Mucosa of descending colon (tissue), 3 donors: ENCODE results near the gene FOXC2. TPM values are rescaled to one million over a fixed set of nuclear protein-coding genes. Genes with fewer than 3 reads are reported as not detected.

Experiments
- ATAC-seq: fragments of 200-7000 bp; cut with Tn5 transposase; one replicate; pipeline ENCODE4 v1.9.1; 2020; ENCODE audit warnings: mild to moderate bottlenecking, moderate library complexity
- DNase-seq, 3 donors: peaks; one replicate each; pipeline ENCODE4 v3.0.0-alpha.2; 2020
- H3K36me3 ChIP-seq: fragments of 200-600 bp; one replicate; pipeline ENCODE4 v1.8.0; 2021; ENCODE audit warnings: low read depth, mild to moderate bottlenecking
- H3K4me1 ChIP-seq: fragments of 200-600 bp; one replicate; pipeline ENCODE4 v1.8.0; 2021; ENCODE audit warnings: low read depth, mild to moderate bottlenecking
- H3K4me3 ChIP-seq: fragments of 200-600 bp; one replicate; pipeline ENCODE4 v1.8.0; 2021; ENCODE audit warnings: mild to moderate bottlenecking
- H3K9me3 ChIP-seq: fragments of 200-600 bp; one replicate; pipeline ENCODE4 v1.8.0; 2021; ENCODE audit warnings: mild to moderate bottlenecking
- intact Hi-C, 2 donors: fragments of 100-400 bp; cut with DNase I in 1 of 2; cut with micrococcal nuclease in 1 of 2; formaldehyde crosslinking; loops; one replicate each; pipeline versions ENCODE4 v1.11.0 to v1.11.1; 2022; cut with DNase I, micrococcal nuclease
- total RNA-seq, 3 donors: library from RNA; stranded (reverse); fragmentation: NEBNext Ultra II Directional in 2 of 3; extraction: Animal tissue kit (Norgen Biotek cat#: 25700) in 2 of 3; gene quantifications; one replicate each; pipeline versions ENCODE4 v1.2.1 to v1.2.4, GENCODE V29; 2021 to 2023
- TF ChIP-seq, protein P1 (sequence below): fragments of 200-600 bp; IDR thresholded peaks from one replicate; pipeline ENCODE4 v1.8.0; 2022; ENCODE audit warnings: antibody characterized with exemption, mild to moderate bottlenecking
- donor health status: DM: no; HTN: no; CAD: no; lungs with moderate emphysema.
- donor health status: DM: no; HTN: no; CAD: no.
- donor health status: DM: no; HTN: yes; CAD: no.

Gene FOXC2
- total RNA-seq, 3 donors from 2014 or later: 0.23 to 0.67 (median 0.51) TPM

DNA sequence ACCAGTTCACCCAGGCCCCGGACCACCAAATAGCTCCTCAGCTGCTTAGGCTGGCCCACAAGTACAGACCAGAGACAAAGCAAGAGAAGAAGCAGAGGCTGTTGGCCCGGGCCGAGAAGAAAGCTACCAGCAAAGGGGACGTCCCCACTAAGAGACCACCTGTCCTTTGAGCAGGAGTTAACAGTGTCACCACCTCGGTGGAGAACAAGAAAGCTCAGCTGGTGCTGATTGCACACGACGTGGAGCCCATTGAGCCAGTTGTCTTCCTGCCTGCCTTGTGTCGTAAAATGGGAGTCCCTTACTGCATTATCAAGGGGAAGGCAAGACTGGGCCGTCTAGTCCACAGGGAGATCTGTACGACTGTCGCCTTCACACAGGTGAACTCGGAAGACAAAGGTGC, 40.9 kb upstream of the FOXC2 start:
- DNase-seq: no peak
- Histone ChIP-seq H3K4me1 (no peaks in the 10 kb centered on the region), H3K9me3 (no peaks in the 10 kb centered on the region), H3K36me3 (no peaks in the 10 kb centered on the region), H3K4me3 (no peak overlapping the region)
- ATAC-seq: no peak
- TF ChIP-seq, protein P1, sequence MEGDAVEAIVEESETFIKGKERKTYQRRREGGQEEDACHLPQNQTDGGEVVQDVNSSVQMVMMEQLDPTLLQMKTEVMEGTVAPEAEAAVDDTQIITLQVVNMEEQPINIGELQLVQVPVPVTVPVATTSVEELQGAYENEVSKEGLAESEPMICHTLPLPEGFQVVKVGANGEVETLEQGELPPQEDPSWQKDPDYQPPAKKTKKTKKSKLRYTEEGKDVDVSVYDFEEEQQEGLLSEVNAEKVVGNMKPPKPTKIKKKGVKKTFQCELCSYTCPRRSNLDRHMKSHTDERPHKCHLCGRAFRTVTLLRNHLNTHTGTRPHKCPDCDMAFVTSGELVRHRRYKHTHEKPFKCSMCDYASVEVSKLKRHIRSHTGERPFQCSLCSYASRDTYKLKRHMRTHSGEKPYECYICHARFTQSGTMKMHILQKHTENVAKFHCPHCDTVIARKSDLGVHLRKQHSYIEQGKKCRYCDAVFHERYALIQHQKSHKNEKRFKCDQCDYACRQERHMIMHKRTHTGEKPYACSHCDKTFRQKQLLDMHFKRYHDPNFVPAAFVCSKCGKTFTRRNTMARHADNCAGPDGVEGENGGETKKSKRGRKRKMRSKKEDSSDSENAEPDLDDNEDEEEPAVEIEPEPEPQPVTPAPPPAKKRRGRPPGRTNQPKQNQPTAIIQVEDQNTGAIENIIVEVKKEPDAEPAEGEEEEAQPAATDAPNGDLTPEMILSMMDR: no peak
- intact Hi-C loops: no loop called here

DNA sequence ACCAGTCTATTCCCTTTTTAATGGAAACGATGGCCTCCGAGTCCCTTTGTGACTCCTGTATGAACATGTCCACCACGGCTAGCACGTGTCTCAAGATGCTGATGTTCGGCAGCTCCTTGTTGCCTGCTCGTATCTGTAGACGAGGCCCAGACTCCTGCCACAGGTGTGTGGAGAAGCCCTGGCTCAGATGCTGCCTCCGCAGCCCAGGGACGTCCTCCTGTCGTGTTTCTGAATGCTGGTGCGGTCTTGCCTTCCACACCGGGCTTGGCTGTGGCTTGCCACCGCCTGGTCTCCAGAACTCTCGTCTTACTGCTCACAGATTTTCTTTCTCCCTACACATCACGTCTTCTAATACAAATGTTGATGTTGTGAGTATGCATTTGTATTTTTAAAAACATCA, 39.3 kb upstream of the FOXC2 start:
- Histone ChIP-seq H3K4me1 (no peaks in the 10 kb centered on the region), H3K36me3 (no peaks in the 10 kb centered on the region), H3K4me3 (no peak overlapping the region), H3K9me3 (no peaks in the 10 kb centered on the region)
- intact Hi-C loops: no loop called here
- ATAC-seq (no peak), DNase-seq (no peak)
- TF ChIP-seq, protein P1: no peak

DNA sequence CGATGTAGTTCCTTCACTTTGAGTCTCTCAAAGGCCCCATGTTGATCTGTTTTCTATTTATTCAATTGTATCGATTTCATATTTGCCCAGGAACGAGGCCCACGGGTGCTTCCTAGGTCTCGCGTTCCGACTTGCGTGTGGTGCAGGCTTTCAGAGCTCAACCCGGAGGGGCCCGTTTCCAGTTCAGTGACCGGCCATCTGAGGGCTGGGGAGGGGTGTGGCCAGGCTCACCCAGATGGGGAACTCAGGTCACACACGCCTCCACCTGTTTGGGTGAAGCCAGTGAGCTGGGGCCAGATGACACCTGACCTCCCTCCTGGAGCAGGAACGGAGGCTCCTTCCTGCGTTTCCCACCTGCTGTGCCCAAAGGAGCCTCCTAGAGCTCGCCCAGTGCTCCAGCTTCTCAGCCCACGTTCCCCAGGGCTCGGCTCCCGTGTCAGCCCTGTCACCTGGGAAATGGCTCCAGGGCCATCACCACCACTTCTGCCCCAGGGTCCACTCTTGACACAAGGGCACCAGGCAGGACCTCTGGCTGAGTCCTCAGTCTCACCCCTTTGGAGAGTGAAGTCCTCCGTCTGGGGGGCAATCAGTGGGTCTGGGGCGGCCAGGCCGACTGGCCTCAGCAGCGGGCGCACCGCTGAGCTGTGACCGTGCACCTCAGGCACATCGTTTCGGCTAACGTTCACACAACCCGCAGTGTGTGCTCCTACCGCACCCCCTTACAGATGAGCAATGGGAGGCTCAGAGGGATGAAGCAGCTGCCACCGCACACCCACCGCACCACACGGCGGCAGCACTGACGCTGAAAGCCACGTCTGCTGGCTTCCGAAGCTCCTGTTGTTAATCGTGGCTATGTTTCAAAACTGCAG, 38.3 kb upstream of the FOXC2 start:
- no peak for ATAC-seq
- no peak for DNase-seq

DNA sequence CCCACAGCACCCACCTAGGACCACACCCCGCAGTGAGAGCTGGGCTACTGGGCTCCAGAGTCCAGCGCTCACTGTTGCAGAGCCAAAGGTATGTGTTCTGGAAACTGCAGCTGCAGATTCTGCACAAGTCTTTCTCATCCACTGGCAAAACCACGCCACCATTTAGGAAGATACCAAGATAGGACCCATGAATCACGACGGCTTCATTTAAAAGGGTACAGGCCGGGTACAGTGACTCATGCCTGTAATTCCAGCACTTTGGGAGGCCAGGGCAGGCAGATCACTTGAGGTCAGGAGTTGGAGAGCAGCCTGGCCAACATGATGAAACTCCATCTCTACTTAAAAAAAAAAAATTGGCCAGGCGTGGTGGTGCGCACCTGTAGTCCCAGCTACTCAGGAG, 37.5 kb upstream of the FOXC2 start:
- TF ChIP-seq, protein P1: no peak
- no peak for DNase-seq

More for the DNA sequence above, 38.3 kb upstream of the FOXC2 start:
- intact Hi-C loops: no loop called here
- TF ChIP-seq, protein P1: no peak
- Histone ChIP-seq H3K9me3 (no peaks in the 10 kb centered on the region), H3K4me1 (no peaks in the 10 kb centered on the region), H3K4me3 (no peak overlapping the region), H3K36me3 (no peaks in the 10 kb centered on the region)

DNA sequence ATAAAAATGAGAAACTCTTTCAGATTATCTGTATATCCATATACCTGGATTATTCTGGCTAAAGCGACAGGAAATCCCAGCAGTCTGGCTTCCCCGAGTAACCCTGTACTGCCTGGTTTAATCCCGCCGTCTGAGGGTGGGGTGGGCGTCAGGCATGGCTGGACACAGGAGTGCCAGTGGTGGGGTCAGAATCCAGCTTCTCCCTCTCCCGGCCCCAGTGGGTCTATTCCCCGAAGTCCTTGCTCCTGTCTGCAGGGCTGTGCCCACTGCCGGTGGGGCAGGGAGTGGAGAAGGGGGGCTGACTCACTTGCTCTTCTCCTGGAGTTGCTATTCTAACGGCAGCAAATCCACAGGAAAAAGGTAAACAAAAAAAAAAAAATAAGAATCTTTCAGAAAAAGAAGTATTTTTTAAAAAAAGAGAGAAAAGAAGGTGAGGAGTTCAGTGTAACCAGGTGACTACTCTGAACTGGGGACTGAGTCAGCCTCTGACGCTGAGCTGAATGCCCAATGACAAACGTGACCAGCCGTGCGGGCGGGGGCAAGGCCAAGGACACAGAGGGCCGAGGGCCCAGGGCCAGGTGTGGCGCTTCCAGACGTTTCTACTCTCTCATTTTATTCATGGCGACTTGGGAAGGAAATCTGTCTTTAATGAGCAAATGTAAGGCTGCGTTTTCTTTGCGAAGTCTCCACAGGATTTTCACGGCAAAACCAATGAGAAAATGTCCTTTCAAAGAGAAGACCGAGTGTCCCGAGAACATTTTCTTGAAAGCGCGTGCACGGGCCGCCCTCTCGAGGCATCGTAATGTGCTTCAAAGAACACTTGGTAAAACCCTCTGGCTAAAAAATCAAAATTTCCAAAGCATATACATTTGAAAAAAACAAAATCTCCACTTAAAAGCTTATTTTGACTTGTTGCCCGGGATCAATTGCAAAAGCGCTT, 36.1 kb upstream of the FOXC2 start:
- Histone ChIP-seq H3K4me1 (no peaks in the 10 kb centered on the region), H3K4me3 (no peak overlapping the region), H3K36me3 (no peaks in the 10 kb centered on the region), H3K9me3 (no peaks in the 10 kb centered on the region)
- DNase-seq: no peak
- TF ChIP-seq, protein P1: no peak
- ATAC-seq: no peak
- intact Hi-C loops: no loop called here

More for the DNA sequence above, 37.5 kb upstream of the FOXC2 start:
- H3K4me1 ChIP-seq: no peaks in the 10 kb centered on the region
- no peak for ATAC-seq
- no peaks in the 10 kb centered on the region for H3K9me3 ChIP-seq
- H3K4me3 ChIP-seq: no peak overlapping the region
- intact Hi-C loops: no loop called here
- H3K36me3 ChIP-seq: no peaks in the 10 kb centered on the region
